HG03139 (cell line): Measurements from ENCODE around the gene FAM136A.
"Not testable (repeated sequence)": the region's sequence is repeated elsewhere in the genome, so short reads cannot be mapped to it uniquely, and the experiment has no call there.

Experiments
- ATAC-seq: cut with Tn5 transposase; IDR thresholded peaks from one replicate; pipeline ENCODE4 v1.9.1; 2021; ENCODE audit not compliant: unreplicated experiment

FAM136A gene

DNA sequence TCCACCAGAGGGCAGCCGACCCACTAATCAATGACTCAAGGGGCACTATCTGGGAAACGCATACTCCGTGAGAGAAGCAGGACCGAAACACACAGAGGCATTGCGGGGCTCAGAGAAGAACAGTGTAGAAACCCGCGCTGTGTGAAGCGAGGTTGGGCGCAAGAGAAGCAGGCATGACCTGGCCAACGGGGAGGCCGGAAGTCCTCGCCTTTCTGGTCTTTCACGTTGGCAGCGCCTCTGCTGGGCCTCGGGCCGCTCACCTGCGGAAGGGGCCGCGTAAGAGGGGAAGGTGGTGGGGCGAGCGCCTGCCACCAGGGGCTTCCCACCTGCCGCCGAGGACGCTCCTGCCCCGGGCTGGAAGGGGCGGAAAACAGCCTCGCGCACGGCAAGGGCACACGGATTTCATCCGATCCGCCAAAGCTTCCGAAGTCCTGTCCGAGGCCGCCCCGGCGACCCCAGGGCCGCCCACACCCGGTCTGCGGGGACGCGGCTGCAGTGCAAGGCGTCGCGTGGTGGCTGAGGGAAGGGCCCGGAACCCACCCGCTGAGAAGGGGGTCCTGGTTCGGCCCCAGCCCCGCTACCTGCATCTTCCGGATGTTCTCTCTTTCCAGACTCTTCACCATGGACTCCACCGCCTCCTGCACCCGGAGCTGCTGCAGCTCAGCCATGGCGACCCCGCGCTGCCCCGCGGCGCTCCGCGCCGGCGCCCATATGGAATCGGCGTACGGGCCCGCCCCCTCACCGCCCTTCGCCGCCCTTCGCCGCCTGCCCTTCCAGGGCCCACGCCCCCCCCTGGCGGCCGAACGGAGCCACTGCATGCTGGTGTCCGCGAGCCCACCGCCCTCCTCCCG is at the start of gene FAM136A:
TSS of gene FAM136A (minus strand) at position 724 of the 851 bp plus-strand sequence. CDS start at position 668, 56 bp downstream.
- peak; percentile 71 for ATAC-seq

DNA sequence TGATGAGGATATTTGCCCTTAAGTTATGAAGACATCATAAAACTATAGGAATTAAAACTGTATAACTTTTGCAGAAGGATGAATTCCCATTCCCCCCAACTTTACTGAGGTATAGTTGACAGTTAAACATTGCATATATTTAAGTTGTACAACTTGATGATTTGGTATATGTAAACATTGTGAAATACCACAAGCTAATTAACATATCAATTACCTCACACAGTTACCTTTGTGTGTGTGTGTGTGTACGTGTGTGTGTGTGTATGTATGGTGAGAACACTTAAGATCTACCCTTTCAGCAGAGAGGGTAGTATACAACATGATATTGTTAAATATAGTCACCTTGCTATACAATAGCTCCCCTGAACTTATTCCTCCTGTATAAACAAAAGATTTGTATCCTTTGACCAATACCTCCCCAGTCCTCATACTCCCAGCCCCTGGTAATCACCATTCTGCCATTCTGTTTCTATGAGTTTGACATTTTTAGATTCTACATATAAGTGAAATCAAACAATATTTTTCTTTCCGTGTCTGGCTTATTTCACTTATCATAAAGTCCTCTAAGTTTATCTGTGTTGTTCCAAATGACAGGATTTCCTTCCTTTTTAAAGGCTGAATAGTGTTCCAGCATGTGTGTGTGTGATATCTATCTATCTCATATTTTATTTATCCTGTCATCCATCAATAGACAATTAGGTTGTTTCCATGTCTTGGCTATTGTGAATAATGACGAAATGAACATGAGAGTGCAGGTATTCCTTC is 48.2 kb upstream of the FAM136A start:
- no peak for ATAC-seq

DNA sequence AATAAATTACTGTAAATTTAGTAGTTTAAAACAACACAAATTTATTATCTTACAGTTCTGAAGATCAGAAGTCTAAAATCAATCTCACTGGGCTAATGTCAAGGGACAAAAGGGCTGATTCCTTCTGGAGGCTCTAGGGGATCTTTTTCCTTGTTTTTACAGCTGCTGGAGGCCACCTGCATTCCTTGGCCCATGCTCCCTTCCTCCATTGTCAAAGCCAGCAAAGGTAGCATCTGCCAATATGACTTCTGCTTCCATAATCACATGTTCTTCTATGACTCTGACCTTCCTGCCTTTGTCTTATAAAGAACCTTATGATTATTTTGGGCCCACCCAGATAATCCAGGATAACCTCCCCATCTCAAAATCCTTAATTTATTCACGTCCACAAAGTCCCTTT is 46.0 kb upstream of the FAM136A start:
- no peak for ATAC-seq

DNA sequence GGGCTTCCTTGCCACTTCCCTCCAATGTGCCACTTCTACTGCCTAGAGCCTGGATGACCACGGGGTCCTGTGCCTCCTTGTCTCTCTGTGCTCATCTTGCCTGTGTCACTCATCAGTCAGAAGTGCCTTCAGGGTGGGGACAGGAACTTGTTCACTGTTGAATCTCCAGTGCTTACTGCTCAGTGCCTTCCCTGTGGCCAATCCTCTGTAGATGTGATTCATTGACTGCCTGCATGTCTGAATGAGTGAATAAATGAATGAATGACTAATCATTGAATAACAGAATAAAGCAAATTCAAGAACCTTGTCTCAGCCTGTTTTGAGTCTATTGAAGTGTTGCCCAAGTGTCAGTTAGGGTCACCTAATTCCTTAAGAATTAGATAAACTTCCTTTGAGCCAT is 42.3 kb upstream of the FAM136A start:
- ATAC-seq, result no peak

DNA sequence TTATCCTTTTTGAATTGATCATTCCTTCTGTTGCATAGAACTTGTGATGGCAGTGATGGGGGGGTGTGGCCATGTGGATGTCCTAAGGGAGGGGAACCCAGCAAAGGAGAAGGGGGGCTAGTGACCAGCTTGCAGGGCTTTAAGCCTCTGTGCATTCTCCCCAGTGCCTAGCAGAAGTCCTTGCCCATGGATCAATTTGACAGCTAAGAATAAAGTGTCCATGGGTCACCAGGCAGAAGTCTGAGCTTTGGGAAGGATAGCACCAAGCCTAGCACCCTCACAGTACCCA is 39.6 kb upstream of the FAM136A start:
- no peak for ATAC-seq

DNA sequence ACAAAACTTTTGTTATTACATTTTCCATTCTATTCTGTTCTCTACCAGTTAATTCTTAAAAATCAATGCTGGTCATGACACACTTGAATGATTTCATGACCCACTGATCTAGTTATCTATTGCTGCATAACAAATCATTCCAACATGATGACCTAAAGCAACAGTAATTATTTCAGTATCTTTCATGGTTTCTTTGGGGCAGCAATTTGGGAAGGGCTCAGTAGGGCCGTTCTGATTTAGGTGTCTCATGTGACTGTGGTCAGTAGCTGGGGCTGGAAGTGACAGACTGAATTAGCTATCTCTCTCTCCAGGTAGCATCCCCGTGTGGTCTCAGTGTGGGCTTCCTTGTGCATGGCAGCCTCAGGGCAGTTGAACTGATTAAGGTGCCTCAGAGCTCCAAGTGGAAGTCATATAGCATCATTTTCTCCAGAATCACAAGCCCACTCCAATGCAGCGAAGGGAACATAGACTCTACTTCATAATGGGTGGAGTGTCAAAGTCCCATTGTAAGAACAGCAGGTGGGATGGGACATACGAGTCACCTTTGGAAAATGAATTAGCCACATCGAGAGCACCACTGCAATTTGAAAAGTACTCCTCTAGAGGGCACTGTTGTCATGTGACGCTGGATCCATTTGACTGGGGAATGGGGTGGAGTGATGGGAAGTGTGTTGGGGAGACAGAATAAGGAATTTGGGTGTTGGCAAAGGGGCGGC is 39.1 kb upstream of the FAM136A start:
- ATAC-seq, result no peak

DNA sequence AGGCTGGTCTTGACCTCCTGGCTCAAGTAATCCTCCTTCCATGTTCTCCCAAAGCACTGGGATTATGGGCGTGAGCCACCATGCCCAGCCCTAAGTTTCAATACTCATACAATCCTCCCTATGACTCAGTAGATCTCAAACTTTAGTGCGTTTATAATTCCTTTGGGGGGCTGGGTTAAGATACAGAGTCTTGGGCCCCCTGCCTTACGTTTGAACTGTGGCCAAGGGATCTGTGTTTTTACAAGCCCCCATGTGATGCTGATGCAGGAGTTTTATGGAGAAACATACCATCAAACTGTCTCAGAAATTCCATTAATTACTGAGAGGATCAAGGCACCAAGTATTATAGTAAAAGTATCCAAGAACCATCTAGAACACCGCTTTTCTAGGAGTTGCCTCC is 38.2 kb upstream of the FAM136A start:
- no peak for ATAC-seq

DNA sequence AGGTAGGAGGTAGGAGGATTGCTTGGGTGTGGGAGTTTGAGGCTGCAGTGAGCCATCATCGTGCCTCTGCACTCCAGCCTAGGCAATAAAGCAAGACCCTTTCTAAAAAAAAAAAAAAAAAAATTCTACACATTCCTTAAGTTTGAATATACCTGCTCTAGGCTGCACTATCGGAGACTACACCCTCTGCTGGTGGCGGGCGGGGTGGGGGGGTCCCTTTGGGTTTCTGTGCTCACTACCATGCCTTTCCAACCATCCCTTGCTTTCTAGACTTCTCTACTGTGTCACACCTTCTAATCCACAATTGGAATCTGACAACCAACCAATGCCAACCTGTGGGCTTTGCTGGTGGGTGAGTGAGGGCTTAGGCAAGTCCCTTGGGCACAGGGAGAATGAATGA is 34.7 kb upstream of the FAM136A start:
- ATAC-seq, result no peak

DNA sequence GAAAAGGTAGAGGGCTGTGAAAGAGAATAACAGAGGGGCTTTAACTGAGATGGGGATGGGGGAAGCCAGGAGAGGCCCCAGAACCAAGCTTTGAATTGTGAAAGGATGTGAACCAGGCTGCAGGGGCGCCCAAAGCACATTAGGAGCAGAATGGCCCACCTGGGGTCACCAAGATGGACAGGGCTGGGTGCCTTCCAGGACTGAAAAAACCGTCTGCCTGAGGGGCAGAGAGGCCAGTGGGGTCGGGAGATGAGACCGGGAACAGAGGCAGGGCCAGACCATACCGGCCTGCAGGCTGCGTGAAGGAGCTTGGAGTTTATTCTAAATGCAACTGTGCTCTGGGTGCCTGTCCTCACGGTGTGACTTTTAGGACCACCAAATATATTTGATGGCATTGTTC is 29.1 kb upstream of the FAM136A start:
- no peak for ATAC-seq

DNA sequence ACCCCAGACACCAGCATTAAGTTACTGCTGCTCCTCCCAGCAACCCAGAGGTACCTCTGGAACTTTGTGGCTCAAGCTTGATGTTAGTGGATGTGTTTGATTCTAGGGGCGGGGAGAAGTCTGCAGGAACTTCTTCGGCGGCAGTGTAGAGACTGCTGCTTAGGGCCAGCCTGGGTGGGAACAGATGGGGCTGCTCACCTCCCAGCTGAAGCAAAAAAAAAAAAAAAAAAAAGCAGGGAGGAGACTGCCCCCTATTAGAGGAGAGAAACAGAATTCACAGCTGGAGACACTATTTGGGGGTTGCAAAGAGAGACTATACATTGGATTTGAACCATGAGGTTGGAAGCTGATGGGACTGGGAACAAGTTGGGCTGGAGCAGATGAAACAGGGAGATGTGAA is 28.6 kb upstream of the FAM136A start:
- ATAC-seq, result no peak

DNA sequence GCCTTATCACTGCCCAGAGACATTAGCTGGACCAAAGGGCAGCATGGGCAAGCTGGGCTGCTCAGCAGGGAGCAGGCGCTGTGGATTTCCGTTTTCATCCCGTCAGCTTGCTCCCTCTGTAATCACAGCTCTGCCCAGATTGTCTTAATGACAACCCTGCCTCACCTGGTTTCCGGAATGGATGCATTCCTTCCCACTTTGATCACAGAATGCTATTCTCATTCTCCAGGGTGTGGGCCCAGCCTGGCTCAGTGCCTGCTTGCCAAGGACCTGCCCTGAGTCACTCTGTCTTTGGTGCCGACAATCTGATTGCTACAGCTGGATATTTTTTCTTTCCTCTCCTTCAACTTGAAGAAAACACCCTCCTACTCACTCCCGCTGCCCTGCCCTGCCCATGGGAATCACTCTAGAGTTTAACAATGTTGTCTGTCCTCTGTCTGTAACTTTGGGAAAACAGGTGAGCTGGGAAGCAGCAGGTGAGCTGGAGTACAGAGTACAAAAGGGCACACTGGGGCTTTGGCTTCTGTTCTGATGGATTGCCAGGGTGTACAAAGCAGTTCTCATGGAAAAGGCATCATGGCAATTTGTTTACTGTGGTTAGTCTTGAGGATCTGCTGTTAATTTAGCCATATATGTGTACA is 27.2 kb upstream of the FAM136A start:
- no peak for ATAC-seq

DNA sequence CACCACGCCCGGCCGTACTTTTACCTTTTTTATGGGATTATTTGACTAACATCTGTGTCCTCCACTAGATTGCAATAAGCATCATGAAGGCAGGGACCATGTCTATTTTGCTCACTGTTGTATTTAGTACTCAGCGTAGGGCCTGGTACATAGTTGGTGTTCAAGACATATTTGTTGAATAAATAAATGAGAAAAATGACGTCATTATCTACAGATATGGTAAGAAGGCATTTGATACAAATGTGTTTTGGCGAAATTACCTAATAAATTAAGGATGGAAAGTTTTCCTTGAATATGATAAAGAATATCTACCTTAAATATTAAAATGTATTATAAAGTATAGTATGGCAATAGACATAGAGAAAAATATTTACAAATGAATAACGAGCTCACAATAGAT is 24.0 kb upstream of the FAM136A start:
- no peak for ATAC-seq

DNA sequence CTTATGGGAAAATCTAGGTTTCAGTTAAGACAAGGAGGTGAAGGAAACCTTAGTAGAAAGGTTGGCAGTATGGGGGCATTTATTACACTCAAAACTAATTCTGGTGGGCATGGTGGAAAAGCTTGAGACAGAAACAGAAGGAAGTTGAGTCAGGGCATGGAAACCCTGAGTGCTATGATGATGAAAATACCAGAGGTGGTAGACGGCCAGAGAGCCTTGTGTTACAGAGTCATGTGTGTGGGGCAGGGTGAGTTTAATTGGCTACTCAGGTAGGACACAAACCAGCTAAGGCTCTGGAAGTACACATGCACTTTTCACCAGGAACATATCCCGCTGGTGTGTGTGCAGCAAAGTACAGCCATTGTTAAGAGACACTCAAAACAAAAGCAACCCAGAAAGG is 20.7 kb upstream of the FAM136A start:
- ATAC-seq, result no peak

DNA sequence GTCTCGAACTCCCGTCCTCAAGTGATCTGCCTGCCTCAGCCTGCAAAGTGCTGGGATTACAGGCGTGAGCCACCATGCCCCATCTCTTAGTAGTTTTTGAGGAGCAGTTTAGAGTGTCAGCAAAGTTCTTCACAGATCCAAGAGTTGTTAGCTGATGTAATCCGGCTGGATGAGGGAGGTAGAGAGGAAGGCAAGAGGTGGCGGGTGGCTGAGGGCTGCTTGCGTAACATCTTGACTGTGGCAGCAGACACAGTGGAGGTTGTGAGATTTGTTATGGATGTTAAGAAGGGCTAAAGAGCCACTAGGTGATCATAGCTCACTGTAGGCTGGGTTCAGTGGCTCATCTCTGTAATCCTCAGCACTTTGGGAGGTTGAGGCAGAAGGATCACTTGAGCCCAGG is 19.5 kb upstream of the FAM136A start:
- ATAC-seq, result no peak

DNA sequence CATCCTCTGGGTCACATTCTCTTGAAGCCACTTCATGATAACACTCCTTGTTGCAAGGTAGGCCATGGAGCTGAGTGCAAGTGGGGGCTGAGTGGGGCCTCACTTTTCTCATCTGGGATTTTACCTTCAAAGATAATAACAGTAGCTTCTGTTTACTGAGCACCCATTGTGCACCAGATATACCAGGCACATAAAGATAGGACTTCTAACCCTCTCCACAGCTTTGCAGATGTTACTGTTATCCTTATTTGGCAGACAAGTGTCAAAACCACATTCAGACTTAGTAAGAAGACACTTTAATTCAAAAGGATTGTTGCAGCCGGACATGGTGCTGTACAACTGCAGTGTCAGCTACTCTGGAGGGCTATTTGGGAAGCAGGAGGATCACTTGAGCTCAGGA is 12.8 kb upstream of the FAM136A start:
- ATAC-seq, result no peak

DNA sequence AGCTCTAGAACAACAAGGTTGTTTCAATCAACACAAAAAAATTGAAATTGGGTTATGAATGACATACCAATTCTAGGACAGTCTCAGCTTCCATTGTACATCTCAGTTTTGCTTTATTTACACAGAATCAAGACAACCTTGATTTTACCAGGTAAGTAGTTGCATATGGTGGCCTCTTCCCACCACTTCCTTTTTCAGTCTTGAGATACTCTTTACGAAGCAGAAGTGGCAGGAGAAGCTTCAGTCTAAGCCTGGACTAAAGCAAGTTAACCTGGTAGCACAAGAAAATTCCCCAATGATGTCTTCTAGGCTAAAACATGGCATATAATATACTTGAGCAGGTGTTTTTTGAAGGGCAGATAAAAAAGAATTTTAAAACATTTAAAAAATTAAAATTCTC is 10.7 kb upstream of the FAM136A start:
- no peak for ATAC-seq

DNA sequence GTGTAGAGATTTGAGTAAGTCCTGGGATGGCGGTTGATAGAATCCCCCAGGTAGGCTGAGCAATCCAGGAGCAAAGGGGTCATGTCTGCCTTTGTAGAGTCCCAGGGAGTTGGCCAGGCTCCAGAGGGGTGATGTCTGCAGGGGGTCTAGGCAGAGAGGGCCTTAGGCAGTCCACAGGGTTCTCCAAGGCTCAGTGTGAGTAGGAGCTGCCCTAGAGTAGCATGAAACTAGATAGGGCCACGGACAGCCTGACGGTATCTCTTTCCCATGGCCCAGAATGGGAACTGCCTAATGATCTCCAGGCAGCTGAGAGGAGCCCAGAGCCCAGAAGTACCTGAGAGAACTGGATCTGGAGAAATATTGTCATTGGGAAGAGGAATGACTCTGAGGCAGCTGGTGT is 9.0 kb upstream of the FAM136A start:
- ATAC-seq, result no peak

DNA sequence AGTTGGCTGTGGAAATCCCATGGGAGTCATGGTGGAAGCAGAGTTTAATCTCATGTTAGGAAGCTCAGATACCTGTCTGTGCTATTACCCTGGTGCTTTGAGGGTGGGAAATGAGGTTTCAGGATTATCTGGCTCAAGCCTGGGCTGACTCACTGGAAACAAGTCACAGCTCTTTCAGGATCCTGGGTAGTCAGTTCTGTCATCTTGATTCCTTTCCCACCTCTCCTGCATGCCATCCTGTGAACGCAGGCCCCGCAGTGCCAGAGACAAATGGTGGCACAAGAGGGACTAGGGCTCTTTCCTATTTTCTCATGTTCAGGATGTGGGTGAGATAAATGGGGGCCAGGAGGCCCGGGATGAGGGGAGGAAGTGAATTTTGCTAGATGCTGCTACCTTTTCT is 3.7 kb upstream of the FAM136A start:
- ATAC-seq, result no peak

DNA sequence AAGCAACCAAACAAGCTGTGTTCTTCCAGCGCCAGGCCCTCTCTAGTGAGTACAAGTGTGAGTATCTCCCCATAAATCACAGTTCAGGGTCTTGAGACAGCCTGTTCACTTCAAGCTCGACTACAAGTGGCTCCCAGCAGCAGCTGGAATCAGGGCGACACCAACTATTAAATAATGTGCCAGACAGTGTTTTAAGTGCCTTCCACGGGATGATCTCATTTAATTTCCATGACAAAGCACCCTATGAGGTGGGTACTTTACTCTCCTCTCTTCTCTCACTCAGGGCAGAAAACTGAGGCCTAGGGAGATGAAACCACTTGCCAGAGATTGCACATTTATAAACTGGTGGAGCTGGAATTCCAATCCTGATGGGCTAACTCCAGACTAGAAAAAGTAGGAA is 2.6 kb upstream of the FAM136A start:
- no peak for ATAC-seq

DNA sequence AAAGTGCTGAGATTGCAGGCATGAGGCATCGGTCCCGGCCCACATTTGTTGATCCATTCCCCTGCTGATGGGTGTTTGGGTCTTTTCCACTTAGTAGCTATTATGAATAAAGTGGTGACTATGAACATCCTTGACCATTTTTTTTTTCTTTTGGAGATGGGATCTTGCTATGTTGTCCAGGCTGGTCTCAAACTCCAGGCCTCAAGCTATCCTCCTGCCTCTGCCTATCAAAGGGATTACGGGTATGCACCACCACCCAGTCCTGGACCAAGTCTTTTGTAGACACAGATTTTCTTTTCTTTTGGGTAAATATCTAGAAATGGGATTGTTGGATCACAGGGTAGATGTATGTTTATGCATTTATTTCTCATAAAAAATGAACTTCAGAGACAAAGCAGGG is 1.3 kb upstream of the FAM136A start:
- ATAC-seq, result no peak

DNA sequence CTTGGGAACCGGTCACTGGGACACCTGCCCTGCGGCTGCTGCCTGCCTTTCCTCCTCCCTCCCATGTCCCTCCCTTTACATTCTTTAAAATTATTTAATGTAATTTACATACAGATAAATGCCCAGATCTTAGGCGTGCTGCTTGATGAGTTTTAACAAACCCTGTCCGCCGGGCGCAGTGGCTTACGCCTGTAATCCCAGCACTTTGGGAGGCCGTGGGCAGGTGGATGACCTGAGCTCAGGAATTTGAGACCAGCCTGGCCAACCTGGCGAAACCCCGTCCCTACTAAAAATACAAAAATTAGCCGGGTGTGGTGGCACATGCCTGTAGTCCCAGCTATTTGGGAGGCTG is 304 bp upstream of the FAM136A start:
- ATAC-seq, result not testable (repeated sequence)
